ENCODE data around the gene SYCP2L. TPM values are rescaled to one million over a fixed set of nuclear protein-coding genes. Genes with fewer than 3 reads are reported as not detected.
A peak's percentile ranks its signal among the peaks of the same experiment; 100 is the strongest.

SYCP2L gene
- polyA plus RNA-seq, 1 donor, result 7.9 TPM

DNA sequence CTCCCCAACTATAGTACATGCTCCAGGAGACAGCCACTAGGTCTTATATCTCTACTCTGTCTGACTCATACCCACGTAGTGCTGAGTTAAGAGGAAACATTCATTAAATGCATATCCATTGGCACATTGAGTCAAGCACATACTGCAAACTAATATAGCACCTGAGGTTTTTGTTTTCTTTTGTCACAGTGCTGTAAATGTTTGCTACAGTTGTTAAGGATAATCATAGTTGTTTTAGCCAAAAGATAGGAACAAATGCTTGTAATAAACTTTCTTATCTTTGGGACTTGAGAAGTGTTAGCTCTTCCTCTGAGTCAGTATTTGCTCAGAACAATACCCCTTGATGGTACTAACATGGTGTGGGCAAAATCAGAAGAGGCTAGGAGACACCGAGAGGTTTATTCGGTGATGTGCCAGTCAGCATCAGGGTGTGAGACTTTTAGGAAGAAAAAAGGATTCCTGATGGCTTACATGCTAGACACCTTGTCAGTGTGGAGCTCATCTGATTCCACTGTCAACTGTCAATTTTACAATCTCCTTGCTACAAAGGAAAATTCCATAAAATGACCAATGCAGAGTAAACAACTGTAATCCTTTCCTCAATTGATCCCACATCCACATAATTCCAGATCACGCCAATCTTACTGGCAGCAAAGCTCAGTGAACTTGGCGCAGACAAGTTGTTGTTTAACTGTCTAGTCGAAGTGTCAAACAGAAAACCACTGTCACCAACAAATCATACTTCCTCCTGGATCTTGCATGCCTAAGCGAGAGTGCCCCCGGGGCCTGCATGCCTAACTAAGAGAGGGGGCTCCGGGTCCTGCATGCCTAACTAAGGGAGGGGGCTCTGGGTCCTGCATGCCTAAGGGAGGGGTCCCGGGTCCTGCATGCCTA is 121.1 kb downstream of the SYCP2L start:
- DNase-seq, result no peak

DNA sequence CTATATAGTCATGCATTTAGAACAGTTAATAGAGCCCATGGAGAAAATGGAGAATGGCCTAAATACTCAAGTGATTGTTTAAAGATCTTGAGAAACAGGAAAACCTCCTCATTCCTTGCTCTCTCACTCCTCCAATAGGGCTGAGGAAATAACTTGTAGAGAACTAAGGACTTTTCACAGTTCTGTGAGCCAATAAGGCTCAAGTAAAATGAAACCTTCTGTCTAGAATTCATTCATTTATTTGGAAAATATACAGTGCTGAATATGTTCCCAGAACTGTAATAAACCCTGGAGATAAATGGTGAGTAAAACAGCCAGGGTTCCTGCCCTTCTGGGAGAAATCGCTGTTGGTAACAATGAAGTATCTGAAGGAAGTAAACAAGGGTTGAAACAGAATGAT is 122.0 kb downstream of the SYCP2L start:
- no peak for DNase-seq

DNA sequence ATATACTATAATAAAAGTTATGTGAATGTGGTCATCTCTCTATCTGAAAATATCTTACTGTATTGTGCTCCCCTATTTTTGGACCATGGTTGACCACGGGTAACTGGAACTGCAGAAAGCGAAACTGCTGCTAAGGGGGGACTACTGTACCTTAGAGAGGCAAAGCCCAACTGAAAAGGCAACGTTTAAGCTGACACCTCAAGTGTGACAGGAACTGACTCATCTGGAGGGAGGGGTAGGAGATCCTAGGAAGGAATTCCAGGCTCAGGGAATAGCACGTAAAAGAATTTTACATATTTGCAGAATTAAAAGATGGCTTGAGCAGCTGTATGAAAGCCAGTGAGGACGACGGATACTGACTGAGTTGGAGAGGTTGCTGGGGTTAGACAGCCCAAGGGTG is 122.5 kb downstream of the SYCP2L start:
- DNase-seq, result no peak

DNA sequence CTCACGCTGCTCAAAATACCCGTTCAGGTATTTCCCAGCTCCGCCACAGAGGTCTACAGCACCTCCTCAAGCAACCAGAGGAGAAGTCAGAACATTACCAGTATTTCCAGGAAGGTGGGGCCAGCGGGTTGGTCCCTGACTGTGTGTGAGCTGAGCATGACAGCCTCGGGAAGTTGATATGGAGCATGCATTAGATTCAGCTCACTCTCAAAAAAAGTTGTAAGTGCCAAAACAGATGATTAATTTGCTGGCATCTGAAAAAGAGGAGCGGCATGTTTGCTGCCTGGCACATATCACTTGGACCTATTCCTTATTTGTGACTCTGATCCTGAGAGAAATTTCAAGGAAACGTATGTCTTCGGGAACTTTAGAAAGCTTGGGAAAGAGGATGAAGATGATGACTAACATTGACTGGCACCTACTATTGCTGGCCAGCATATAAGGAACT is 125.0 kb downstream of the SYCP2L start:
- DNase-seq, result peak; percentile 41

DNA sequence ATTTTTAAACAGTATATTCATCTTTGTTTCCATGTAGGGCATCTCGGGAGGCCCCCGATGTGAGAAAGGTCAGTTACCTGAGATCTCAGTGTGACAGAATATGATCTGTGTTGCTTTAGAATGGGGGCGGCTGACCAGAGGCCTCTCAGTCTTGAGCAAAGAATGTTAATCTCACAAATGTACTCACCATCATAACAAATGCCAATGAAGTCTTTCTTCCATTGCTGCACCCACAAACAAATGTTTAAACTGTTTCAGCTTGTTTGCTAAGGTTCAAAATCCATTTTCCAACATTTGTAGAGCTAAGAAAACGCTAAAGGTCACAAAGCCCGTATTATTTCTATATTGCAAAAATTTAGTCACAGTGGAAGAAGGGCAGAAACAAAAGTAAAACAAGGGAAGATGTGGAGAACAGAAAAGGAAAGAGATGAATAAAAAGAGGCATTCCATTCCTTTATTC is 125.5 kb downstream of the SYCP2L start:
- DNase-seq, result no peak

DNA sequence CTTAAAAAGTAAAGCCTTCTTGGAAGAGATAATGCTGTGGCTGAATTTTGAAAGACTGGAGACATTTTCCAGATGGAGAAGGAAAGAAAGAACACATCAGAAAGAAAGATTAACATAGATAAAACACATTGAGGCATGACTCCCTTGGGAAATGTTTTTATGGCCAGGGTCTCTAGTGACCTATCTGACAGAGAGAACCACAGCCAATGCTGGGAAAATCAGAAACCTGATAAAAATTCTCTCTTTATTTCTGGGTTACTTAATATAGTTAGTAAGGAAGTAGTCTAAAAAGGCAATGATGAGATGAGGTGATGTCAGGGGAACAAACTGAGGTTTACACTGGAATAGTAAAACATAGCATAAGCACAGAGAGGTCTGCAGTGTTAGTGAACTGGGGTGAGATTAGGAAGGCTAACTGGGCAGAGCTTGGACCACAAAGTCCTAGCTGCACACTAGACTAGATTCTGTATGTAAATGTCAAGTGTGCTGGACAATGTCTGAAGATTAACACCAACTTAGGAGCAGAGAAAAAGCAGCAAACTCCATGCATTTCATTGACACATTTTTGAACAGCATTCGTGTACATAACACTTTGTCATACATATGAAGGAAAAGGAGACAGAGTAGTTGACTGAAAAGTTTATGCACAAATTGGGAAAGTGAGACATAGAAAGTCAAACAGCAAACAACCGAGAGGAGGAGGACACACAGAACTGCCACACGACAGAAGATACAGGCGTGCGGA is 126.3 kb downstream of the SYCP2L start:
- no peak for DNase-seq

DNA sequence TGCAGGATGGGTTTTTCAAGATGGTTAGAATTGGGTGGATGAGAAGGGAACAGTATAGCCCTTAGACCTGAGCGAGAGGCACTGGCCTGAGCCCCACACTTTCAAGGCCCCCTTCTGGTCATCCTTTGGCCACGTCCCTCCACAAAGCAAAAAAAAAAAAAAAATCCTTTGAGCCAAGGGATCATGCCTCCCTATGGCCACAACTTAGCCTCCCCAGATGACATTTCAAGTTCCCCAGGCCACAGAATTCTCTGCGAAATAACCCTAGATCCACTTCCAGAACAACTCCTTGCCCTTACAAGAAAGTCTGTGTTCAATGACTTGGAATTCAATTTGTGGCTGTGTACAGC is 126.8 kb downstream of the SYCP2L start:
- DNase-seq, result no peak

DNA sequence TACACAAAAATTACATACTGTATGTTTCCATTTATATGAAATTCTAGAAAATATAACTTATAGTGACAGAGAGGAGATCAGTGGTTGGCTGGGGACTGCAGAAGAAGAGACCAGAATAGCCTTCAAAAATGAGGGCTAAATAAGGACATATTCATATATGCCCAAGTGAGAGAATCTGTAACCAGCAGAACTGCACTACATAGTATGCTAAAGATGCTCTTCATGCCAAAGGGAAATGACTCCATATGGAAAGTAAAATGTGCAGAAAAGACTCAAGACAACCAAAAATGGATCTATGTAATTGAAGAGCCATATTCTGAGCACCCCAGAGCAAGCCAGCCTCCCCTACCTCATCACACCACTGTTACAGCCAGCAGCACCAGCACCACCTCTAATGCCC is 128.2 kb downstream of the SYCP2L start:
- DNase-seq, result no peak

DNA sequence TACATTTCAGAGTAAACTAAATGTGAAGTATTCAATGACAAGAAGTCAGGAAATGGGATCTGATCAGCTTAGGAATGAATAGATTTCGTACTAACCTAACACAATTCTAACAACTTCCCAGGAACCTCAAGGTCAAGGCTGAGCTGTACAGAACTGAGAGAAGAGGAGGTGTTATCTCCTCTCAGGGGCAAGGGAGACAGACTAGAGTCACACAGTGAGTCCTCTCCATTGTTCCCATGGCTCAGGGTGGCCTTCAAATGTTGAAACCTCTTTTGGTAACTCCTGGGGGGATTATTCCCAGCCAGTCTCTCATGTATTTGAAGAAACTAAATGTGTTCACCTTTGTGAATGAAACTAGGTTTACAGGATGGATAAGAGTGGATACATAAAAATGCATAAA is 129.6 kb downstream of the SYCP2L start:
- no peak for DNase-seq

DNA sequence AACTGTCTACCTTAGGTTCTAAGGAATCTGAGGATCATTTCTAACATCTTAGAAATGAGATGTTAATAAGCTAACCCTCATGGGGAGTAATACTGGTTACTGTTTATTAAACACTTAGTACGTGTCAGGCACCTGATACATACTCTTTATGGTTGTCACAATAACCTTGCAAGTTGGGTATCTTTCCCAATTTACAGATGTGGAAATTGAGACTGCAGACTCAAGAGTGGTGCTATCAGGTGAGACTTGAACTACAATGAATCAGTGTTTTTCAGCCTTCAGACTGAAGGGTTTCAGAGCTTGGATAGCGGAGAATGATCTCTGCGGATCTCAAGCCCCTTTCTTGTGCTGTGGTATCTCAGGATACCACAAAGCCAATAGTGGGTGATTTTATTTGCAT is 130.2 kb downstream of the SYCP2L start:
- DNase-seq, result no peak

DNA sequence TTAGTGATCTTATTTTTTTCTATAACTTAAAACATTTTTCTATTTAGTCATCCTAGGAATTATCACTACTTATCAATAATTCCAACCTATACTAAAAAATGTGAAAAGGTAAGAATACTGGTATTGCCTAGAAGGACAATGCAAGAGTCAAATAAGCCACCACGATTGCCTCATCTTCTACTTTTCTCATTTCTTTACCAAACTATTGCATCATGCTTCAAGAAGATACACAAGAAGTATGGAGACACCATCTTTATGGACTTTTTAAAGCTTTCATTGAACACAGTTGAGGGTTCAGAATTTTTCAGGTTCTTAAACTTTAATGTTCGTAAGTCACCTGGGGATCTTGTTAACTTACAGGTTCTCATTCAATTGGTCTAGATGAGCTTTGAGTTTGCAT is 131.4 kb downstream of the SYCP2L start:
- no peak for DNase-seq

DNA sequence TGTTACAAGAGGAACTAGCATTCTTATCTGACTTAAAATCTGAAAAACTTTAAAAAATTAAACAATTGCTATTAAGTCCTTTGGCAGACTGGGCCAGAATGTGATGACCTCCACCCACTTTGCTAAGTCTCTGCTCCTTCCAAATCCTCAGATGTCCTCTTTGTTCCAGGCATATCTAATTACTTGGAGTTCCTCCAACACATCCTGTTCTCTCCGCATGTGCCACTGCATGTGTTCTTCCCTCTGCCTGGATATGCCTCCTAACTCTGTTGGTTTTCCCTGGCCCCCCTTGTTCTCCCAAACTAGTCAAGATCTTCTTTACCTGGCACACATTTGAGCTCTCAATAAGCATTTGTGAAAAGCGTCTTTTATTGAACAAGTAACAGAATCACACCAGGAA is 134.2 kb downstream of the SYCP2L start:
- no peak for DNase-seq

DNA sequence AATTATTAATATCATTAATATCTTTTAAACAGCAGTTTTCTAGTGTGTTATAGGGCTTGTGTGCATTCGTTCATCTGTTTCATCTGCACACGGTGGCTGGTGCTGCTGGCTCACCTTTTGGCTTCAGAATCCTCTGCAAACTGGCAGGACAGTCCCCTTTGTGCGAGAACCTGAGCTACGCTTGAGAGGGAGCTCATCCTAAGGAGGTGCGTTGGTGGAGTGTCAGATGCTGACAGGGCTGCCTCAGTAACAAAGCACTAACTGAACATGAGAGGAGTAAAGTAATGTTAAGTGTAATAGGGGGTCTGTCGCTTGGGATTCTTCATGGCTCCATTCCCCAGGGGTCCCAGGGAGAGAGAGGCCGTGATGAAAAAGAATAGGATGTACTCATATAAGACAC is 134.9 kb downstream of the SYCP2L start:
- no peak for DNase-seq

DNA sequence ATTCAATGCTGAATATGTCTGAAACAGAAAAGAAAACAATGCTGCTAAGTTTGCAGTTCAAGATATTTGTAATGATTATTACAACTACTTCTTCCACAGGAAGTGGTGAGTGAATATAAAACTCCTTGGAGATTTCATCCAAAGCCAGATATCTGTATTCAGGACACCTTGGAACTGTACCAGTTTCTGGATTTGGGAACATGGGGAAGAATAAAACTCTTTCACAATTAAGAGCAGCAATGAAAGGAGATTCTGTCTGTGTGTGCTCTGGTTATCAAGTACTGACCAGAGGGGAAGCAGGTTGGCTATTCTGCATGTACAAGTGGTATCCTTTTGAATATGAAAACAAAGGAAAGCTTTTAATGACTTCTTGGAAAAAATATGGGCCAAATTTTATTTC is 136.2 kb downstream of the SYCP2L start:
- DNase-seq, result no peak

Other genes with a start within 250 kb of the SYCP2L start
- 3.7 TPM for gene C6orf52, start 192.4 kb upstream of the SYCP2L start, polyA plus RNA-seq (ENCODE audit: insufficient read length)
- 22.9 TPM for gene PAK1IP1, start 192.1 kb upstream of the SYCP2L start, polyA plus RNA-seq (ENCODE audit: insufficient read length)
- gene TMEM14C, start 164.0 kb upstream of the SYCP2L start, polyA plus RNA-seq (ENCODE audit: insufficient read length), result 162 TPM
- gene TMEM14B, start 139.2 kb upstream of the SYCP2L start, polyA plus RNA-seq (ENCODE audit: insufficient read length), result 111 TPM
- 3.3 TPM for gene MAK, start 48.5 kb upstream of the SYCP2L start, polyA plus RNA-seq (ENCODE audit: insufficient read length)
- 0.05 TPM for gene GCM2, start 5.0 kb upstream of the SYCP2L start, polyA plus RNA-seq (ENCODE audit: insufficient read length)
- gene ELOVL2, start 157.3 kb downstream of the SYCP2L start, polyA plus RNA-seq (ENCODE audit: insufficient read length), result 12.4 TPM
- 19.5 TPM for gene SMIM13, start 206.8 kb downstream of the SYCP2L start, polyA plus RNA-seq (ENCODE audit: insufficient read length)
- gene ERVFRD-1, start 224.7 kb downstream of the SYCP2L start, polyA plus RNA-seq (ENCODE audit: insufficient read length), result 0.13 TPM

All from left kidney (tissue), 2 donors.